ENCODE data around the gene HOXD10.
A peak's percentile ranks its signal among the peaks of the same experiment; 100 is the strongest.

Gene HOXD10

DNA sequence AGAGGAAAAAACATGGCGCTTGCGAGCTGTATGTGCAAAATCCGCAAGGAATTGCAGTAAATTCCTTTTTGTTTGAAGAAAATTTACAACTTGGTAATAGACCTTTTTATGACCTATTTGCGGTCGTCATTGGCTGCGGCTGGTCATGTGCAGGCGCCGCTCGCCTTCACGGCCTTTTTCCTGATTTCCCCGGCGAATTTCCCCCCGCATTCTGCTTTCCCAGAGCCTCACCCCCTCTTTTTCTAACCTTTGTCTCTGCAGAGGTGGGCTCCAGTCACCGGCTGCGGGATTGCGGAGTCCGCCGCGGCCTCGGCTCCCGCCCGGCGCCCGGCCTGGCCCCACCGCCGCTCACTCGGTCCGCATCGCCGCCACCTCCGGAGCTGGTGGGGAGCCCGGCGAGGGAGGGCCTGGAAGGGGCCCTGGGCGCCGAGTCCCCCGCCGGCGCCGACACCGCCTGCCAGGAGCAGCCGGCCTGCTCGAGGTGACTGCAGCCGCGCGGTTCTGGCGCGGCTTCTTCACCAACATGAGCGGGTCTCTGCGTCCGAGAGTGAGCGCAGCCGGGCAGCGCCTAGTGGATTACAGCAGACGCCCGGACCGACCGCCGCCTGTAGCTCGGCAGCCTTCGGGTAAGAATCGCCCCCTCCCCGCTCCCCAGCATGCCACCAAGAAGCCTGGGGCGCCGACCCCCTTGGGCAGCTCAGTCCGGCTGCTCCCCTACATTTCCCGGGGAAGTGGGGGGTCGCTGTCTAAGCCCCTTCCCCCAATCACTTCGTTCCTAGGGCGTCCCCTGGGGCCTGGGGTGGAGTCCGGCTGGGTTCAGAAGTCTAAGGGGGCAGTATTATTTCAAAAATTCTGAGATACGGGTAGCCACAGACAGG, 20.0 kb downstream of the HOXD10 start:
- no peak for DNase-seq (ENCODE audit: low read depth in 2 of 2)

DNA sequence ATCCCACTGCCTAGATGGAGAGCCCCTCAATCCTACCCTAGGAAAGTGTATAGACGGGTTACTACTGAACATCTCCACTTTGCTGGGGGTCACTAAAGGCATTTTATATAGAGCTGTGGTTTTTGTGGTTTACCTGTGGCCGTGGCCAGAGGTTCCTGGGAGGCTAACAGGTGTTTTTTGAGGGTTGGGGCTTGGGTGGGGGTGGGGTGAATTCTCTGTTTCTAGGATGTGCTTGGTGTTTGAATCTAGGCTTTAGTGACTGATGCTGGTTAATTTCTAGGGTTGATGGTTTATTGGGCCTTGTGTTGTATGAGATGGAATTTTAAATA, 20.6 kb downstream of the HOXD10 start:
- no peak for DNase-seq (ENCODE audit: low read depth in 2 of 2)

DNA sequence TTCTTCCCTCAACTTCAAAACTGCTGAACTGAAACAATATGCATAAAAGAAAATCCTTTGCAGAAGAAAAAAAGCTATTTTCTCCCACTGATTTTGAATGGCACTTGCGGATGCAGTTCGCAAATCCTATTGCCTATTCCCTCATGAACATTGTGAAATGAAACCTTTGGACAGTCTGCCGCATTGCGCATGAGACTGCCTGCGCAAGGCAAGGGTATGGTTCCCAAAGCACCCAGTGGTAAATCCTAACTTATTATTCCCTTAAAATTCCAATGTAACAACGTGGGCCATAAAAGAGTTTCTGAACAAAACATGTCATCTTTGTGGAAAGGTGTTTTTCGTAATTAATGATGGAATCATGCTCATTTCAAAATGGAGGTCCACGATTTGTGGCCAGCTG, 21.3 kb downstream of the HOXD10 start:
- DNase-seq (ENCODE audit: low read depth in 2 of 2), result no peak

DNA sequence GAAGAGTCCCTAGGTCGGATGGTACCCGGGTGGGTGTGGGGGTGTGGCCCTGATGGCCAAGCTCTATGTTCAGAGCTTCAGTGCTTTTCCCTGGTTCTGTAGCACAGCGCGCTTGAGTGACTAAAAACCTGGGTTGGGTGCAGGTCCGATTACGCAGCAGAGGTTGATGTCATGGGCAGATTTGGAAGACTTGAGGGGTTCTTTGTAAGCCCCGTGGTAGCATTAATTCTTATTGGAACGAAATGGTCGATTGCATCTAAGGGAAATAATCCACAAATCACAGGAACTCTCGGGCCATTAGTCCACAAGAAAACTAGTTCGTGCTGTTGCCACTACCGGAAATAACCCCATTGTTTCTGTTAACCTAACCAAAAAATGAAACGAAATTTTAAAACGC, 21.9 kb downstream of the HOXD10 start:
- DNase-seq (ENCODE audit: low read depth in 2 of 2), result no peak

DNA sequence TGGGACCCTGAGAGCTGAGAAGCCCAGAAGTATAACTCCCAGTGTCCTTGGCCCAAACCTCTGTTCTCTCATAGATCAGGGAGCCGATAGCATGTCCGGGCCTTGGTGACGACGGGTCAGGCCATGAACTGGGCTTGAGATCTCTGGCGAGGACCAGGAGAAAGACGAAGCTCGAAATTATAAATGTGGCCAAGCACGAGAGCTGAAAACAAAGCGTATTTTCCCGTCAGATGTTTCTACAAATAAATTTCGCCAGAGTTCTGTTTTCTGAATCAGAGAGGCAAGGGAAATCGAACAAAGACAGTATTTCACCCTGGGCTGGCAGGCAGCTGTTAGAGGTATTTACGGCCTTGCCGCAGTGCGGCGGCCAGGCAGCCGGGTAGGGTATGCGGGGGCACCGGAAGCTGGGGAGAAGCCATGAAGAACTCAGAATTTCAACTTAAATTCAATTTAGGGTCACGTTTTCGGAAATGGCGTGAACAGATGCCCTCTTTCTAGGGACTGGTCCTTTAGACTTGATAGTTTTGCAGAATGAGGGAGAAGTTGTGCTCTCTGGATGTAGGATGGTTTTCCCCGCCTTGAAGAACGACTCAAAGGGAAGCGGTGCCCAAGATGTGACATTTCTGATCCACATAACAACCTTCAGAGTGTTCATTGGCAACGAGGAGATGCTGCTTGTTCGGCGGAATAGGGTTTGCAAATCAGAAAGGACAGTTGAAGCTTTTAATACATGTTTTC, 22.5 kb downstream of the HOXD10 start:
- DNase-seq (ENCODE audit: low read depth in 2 of 2), result no peak

DNA sequence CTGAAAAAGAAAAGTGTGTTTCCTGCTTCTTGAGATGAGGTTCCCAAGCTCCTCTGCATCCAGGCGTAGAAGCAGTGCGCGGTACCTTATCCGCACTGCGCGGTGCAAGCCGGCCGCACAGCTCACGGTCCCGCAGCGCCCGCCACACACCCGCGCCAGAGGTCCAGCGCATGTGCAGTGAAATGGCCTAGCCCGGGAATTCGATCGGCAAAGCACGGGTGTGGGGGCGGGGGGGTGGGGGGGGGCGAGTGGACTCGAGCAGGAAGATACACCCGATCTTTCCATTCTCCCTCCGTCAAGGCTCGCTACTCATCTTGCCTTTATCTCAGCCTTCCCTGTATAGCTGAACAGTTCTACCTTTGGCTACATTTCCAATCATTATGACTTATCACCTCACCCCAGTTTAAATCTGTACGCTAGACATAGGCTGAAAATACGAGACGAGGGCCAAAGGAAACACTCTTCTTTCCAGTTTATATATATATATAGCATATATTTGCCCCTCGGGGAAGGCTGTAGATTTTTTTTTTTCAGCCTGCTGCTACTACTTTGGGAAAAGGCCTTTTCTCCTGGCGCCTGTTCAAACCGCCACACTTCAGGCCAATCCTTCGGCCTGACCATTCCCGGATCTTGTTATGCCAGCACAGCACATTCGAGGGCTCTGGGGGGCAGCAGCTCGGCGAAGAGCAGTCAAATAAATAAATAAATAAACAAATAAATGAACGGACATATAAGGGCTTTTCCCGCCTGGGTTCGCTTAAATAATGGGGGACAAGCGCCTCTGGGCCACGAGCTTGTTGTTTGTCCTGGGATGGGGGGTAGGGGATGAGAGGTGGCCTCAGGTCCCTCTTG, 23.3 kb downstream of the HOXD10 start:
- DNase-seq (ENCODE audit: low read depth in 2 of 2), result no peak

DNA sequence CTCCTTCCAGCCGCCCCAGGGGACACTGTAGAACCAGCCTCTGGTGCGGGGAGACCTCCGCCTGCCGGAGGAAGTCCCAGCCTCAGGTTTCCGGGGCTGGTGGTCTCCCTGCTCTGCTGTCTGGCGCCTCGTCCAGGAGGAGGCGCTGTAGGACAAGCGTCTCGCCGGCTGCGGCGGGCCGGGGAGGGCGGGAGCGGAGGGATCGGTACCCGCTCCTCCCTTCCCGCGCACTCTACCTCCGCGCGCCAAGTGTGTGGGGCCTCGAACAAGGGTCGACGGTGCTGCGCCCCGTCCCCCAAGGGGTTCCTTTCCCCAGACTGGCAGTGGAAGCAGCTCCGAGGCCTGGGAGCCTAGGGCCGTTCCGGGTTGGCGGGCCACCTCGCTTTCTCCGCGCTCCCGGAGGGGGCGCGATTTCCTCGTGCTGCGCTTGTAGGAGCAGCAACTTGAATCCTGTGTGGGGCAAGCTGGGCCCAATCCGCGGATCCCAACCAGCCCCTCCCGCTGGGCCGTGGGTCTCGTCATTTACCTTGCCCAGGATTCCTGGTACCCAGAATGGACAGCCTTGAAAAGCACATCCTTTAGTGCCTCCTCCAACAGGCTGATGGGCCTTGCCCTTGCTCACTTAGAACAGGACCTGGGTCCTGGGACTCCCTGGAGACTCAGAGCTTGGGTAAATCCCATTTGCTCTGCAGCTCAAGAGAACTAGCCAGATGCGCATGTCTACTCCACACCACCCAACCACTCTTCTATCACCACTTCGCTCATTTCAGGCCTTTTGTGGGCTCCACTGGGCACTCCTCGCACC, 24.1 kb downstream of the HOXD10 start:
- DNase-seq (ENCODE audit: low read depth in 2 of 2), result peak in 1 of 2 donors; percentile 42

DNA sequence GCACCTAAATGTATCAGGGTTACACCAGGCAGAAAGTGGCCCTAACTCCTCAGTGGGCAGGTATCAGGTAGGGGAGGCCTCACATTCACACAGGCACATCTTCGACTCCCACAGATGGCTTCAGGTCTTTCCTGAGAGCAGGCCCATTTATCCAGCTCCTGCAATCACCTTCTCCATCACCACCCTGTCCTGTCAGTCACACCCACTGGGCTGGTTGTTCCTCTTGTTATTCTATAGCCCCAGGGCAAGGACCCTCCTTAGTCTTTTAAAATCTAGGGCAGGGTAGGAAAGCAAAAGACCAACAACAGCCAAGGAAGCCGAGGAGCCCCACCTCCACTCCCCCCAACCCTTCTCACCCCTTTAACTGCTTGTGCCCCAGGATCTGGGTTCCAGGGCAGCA, 25.7 kb downstream of the HOXD10 start:
- no peak for DNase-seq (ENCODE audit: low read depth in 2 of 2)

DNA sequence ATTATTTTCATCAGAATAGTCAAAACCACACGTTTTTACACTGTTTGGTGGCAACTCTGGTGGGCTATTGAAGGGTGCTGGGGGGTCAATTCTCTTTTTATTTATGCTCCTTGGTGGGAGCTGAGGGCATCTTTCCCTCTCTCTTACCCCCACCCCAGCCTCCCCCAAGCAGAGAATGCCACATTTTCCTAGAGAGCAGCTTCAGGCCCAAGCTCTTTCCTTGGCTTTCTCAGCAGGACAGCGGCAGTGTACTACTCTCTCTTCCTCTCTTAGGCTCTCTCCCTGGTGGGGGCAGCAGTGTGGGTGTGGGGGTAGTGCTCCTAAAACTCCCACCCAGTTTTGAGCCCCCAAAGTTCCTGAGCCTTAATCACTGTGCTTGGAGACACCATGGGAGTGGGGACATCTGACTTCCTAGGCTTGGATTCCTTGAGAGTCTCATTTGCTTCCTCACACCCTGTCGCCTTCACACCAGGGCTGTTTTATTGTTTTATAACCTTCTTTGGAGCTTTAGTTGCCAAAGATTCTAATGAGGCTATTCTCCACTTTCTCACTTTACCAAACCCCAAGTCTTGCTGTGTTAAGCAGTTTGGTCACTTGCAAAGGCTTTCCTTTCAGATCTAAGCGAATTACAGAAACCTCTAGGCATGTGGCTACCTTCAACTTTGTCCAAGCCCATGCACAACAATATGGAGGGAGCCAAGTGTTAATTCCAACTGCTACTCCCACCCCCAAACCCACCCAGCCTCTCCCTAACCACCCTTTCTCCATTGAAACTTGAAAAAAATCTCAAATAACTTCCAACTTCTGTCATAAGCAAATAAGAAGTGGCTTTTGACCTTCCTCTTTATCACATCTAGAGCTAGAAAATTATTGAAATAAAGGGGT, 28.7 kb downstream of the HOXD10 start:
- no peak for DNase-seq (ENCODE audit: low read depth in 2 of 2)

DNA sequence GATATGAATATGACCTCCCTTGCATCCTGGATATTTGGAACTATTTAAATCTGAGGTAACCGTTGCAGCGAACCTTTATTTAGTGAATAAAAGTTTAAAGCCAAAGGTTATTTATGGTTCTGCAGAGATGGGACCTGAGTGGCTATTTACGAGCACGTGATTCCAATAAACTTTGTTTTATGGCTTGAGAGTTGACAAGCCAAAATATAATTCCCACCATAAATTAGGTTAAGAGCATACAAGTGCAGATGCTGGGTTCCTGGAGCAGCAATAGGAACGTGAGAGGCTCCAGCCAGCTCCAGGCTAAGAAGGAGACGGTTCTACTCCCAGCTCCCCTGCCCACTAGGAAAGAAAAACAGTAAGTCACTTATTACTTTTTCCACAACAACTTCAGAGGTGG, 29.5 kb downstream of the HOXD10 start:
- DNase-seq (ENCODE audit: low read depth in 2 of 2), result no peak

DNA sequence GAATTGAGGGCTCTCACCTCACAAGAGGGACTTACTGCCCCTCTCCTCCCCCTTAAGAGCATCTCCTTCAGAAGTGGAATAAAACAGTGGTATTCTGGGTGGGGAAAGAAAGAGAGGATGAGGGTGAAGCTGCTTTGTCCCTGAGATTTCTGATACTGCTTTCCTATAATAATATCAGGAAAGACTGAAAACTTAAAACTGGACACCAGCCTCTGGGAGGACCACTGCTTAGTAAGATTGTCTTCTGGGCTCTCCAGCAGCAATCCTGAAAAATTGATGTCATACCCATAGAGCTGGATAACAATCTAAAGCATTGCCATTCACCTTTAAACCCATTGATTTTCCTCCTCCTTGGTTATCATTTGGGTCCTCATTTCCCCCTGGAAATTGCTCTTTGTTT, 30.1 kb downstream of the HOXD10 start:
- no peak for DNase-seq (ENCODE audit: low read depth in 2 of 2)

DNA sequence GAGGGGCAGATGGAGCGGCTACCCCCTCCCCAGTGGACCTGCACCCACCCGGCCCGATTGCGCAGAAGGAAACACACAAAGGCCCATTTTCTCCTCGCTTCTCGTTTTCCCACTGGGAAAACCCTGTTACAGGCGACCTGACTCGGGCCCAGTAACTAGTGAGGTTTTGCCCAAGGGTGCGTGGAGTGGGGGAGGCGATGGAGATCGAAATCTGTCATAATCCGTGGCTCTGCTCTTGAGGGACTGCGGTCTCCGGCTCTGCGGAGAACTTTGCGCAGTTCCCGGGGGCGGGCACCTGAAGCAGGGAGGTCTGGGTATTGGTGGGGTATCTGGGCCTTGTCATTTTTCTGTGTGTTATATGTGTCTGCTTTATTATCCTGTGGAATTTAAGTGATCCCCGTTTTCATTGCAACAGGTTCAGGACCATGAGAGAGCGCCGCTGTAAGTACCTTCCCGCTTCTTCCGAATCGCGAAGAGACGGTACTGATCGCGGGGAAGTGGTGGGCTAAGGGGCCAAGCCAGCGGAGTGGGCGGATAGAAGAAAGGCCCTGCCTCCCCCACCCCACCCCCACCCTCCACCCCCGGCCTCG, 30.7 kb downstream of the HOXD10 start:
- DNase-seq (ENCODE audit: low read depth in 2 of 2), result no peak

DNA sequence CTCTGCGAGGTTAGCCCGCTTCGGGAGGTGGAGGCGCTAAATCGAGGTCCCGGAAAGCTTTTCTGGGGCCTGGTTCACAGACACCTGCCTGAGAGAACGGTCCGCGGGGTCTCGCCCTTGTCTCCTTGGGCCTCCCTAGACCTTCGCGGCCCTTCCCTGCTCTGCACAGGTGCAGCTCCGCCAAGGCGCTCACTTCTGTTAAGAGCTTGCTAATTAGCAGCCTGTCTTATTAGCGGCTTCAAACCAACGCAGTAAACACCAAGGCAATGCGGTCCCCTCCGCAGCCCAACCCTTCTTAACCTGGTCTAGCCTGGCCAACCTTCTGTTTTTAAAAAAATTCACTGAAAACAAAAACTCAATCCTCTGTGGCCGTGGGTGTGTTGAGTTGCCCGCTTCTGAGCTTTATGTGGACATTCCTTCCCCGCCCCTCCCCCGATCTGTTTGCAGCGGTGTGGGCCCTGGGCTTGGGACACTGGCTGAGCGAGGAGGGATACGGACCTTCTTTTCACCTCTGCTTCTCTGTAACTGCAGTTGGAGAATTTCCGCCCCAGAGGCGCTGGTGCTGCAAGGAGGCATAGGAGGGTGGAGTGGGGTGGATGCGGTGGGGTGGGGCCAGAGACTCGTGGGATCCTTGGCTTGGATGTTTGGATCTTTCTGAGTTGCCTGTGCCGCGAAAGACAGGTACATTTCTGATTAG, 31.4 kb downstream of the HOXD10 start:
- no peak for DNase-seq (ENCODE audit: low read depth in 2 of 2)

DNA sequence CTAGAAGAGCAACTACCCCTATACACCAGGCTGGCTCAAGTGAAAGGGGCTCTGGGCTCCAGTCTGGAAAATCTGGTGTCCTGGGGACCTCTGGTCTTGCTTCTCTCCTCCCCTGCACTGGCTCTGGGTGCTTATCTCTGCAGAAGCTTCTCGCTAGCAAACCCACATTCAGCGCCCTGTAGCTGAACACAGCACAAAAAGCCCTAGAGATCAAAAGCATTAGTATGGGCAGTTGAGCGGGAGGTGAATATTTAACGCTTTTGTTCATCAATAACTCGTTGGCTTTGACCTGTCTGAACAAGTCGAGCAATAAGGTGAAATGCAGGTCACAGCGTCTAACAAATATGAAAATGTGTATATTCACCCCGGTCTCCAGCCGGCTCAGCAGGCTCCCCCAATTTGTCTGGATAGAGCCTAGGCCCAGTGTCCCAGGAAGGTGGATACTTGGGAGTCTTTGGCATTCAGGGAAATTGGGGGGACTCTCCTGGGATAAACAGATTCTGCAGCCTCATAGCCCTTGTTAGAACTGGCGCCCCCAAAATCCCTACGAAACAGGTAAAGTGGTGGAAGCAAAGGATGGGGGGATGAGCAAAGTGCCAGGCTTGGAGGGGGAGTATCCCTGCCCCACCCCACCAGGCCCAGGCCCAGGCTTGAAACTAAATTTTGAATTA, 32.3 kb downstream of the HOXD10 start:
- DNase-seq (ENCODE audit: low read depth in 2 of 2), result no peak

DNA sequence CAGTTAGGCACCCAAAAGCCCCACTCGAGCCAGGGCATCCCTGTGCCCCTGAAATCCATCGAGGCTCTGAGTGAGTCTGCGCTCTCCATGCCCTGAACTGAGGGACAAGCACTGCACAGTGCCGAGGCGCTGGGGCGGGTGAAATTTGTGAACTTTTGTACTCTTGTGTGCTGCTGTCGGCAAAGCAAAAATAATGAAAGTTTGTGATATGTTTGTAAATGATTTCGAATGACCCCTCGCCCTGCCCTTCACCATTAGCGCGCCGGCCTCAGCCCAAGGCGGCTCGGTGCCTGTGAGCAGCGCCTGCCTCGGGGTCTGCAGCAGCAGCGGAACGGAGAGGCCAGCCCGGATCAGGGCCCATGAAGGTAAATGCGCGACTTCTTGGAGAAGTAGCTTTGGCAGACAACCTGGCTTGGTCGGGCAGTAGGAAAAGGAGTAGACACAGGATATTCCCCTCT, 32.9 kb downstream of the HOXD10 start:
- DNase-seq (ENCODE audit: low read depth in 2 of 2), result no peak

DNA sequence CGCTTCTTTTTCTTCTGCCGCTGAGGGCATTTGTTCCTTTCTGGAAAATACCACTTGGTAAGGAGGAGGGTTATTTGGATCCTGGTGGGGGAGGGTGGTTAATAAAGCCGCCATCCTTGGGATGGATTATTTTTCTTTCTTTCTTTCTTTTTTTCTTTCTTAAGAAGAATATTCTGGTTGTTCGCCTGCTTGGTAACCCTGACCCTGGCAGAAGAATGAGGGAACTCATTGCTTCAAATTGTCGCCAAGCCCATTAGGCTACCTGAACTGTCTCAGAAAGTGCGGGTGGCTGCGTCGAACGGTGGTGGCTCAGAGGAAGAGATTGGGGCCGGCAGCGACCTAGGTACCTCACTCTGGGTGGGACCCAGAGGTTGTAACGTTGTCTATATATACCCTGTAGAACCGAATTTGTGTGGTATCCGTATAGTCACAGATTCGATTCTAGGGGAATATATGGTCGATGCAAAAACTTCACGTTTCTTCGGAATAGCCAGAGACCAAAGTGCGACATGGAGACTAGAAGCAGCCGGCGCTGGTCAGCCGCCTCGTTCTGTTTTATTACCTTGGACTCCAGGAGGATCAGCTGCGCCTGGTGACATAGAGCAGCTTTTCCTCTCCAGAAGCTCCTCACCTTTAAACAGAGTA, 33.5 kb downstream of the HOXD10 start:
- no peak for DNase-seq (ENCODE audit: low read depth in 2 of 2)

DNA sequence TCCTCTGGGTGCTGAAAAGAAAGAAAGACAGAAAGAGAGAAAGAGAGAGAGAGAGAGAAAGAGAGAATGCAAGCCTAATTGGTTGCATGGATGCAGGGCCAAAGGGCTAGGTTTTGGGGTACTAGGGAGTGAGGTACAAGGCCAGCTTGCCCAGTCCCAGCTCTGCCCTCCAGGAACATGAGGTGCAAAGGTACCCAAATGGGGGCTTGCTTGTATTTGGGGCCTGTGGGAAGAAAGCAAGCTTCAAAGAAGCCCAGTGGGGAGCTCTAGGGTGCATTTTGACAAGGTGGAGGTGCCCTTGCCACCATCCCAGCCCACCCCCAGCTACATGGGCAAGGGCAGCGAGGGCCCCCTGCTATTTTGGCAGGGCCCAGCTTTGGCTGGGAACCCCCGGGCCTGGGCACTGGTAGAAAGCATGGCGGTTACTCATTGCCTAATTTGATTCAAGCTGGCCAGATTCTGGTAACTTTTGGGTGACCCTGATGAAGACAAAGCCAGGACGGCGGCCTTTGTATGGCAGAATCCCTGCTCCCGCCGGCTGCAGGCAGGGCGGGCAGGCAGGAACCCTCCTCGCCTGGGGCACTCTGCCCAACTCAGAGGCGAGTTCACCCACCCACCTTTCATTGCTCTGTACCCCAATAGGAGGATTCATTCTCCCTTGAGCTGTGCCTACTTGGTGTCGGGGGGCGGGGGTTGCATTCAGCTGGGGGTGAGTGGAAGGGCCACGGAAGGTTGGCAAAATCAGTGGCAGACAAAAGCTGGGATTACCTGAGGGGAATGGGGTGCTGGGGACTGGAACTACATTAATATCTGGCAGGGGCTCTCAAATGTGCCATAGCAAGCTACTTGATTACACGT, 34.2 kb downstream of the HOXD10 start:
- no peak for DNase-seq (ENCODE audit: low read depth in 2 of 2)

Data from stimulated activated CD8-positive, alpha-beta memory T cell treated with anti-CD3 and anti-CD28 coated beads, Interleukin-2, amount 100 ng/mL, for 1 hour (primary cell).